HepG2 (cell line): ENCODE data around the gene TMEM187. TPM values are rescaled to one million over a fixed set of nuclear protein-coding genes. Genes with fewer than 3 reads are reported as not detected.

Experiments used
- ARNT2 ChIP-seq: sonication (generic); formaldehyde crosslinking; IDR thresholded peaks from 2 replicates; pipeline ENCODE4 v1.8.0; 2022; ENCODE audit warnings: mild to moderate bottlenecking, low read depth, missing genetic modification reagents, moderate library complexity
- CREB3 ChIP-seq: sonication (generic); formaldehyde crosslinking; IDR thresholded peaks from 2 replicates; pipeline ENCODE4 v1.5.0; 2020; ENCODE audit warnings: missing genetic modification reagents
- MXI1 ChIP-seq: IDR thresholded peaks from 3 replicates; pipeline ENCODE4 v1.6.1; 2012; ENCODE audit warnings: low read depth, low read length, inconsistent platforms, borderline replicate concordance
- PRDM10 ChIP-seq: sonication (generic); formaldehyde crosslinking; IDR thresholded peaks from 2 replicates; pipeline ENCODE4 v1.4.0; 2020; ENCODE audit warnings: low read depth, missing genetic modification reagents
- RBFOX2 ChIP-seq: fragments of 200-400 bp; formaldehyde crosslinking; IDR thresholded peaks from 2 replicates; pipeline ENCODE4 v1.6.1; 2017; ENCODE audit warnings: low read depth, mild to moderate bottlenecking, low read length
- RFXAP ChIP-seq: sonication (generic); formaldehyde crosslinking; IDR thresholded peaks from 2 replicates; pipeline ENCODE4 v1.4.0; 2020; ENCODE audit warnings: missing genetic modification reagents, borderline replicate concordance
- SALL1 ChIP-seq: sonication (generic); formaldehyde crosslinking; IDR thresholded peaks from 2 replicates; pipeline ENCODE4 v1.8.0; 2022; ENCODE audit warnings: mild to moderate bottlenecking, missing genetic modification reagents
- SP2 ChIP-seq: sonication (generic); formaldehyde crosslinking; IDR thresholded peaks from 2 replicates; pipeline ENCODE4 v1.5.1; 2020; ENCODE audit warnings: mild to moderate bottlenecking, missing genetic modification reagents
- U2AF1 ChIP-seq: fragments of 200-400 bp; formaldehyde crosslinking; optimal IDR thresholded peaks from 2 replicates; pipeline ENCODE3; 2017; ENCODE audit warnings: mild to moderate bottlenecking, low read depth, low read length
- UBTF ChIP-seq: sonication (generic); formaldehyde crosslinking; IDR thresholded peaks from 2 replicates; pipeline ENCODE4 v1.4.0; 2020; ENCODE audit warnings: mild to moderate bottlenecking, missing genetic modification reagents
- ZBTB2 ChIP-seq: sonication (generic); formaldehyde crosslinking; IDR thresholded peaks from 2 replicates; pipeline ENCODE4 v1.8.0; 2022; ENCODE audit warnings: low read depth, missing genetic modification reagents
- ZBTB20 ChIP-seq: sonication (generic); formaldehyde crosslinking; IDR thresholded peaks from 2 replicates; pipeline ENCODE4 v1.8.1; 2023; ENCODE audit warnings: missing genetic modification reagents, low read depth, mild to moderate bottlenecking, borderline replicate concordance
- ZFX ChIP-seq: sonication (generic); formaldehyde crosslinking; IDR thresholded peaks from 2 replicates; pipeline ENCODE4 v1.4.0; 2020; ENCODE audit warnings: mild to moderate bottlenecking, low read depth, missing genetic modification reagents, moderate library complexity
- ZNF136 ChIP-seq: sonication (generic); formaldehyde crosslinking; IDR thresholded peaks from 2 replicates; pipeline ENCODE4 v1.8.1; 2022; ENCODE audit warnings: low read depth, mild to moderate bottlenecking, moderate library complexity, missing genetic modification reagents
- polyA plus RNA-seq, 8 experiments: library from polyadenylated mRNA; depleted of rRNA in 3 of 8; stranded (reverse) in 7 of 8; unstranded in 1 of 8; fragments of >200 nt; fragmentation: Illumina TruSeq in 4 of 8; extraction: Trizol in 4 of 8; gene quantifications; 2 replicates each; pipeline versions ENCODE4 v1.2.1 to v1.2.3, GENCODE V29; 2011 to 2016; ENCODE audit warnings: low read depth in 4 of 8, missing spikeins in 1 of 8, mixed read lengths in 1 of 8; ENCODE audit not compliant: insufficient read depth in 1 of 8
- total RNA-seq, 5 experiments: library from RNA; depleted of rRNA; stranded (reverse); fragments of >200 nt; fragmentation: Illumina TruSeq; extraction: Trizol; gene quantifications; 2 replicates each; pipeline ENCODE4 v1.2.3, GENCODE V29; 2016; ENCODE audit warnings: low read depth in 1 of 5

Gene TMEM187
- total and polyA plus RNA-seq, 2 of the 13 experiments (the other 11 are each of a cell fraction or from before 2014, with no cell fraction given), result 2.2 to 6.2 TPM

- TF ChIP-seq ZBTB2, result 0 out of 2 replicates have a peak, but pooled peaks have one; percentile 26
- TF ChIP-seq U2AF1, result no peak
- no peak for TF ChIP-seq SALL1 (CRISPR knock-in tag)
- no peak for TF ChIP-seq PRDM10
- peak; percentile 66; the same call in 1 of the 2 replicates for TF ChIP-seq SP2 (CRISPR knock-in tag)
- TF ChIP-seq CREB3 (CRISPR knock-in tag), result no peak
- TF ChIP-seq ZBTB20 (CRISPR knock-in tag), result no peak
- TF ChIP-seq MXI1, result peak; percentile 38; the same call in 1 of the 3 replicates
- TF ChIP-seq ZNF136 (CRISPR knock-in tag), result no peak
- 0 out of 2 replicates have a peak, but pooled peaks have one; percentile 15 for TF ChIP-seq ARNT2 (CRISPR knock-in tag)
- peak; percentile 69 for TF ChIP-seq RBFOX2
- peak; percentile 27; the same call in 1 of the 2 replicates for TF ChIP-seq UBTF (CRISPR knock-in tag)
- TF ChIP-seq RFXAP (CRISPR knock-in tag), result no peak
- TF ChIP-seq ZFX, result peak; percentile 30; the same call in 1 of the 2 replicates
Observed at GRCh38 chrX:153934762-153935325, 37.7 kb upstream of the TMEM187 start, which contains the start of gene NAA10 (continued).
